ENCODE results near the gene ARF1.

DNA sequence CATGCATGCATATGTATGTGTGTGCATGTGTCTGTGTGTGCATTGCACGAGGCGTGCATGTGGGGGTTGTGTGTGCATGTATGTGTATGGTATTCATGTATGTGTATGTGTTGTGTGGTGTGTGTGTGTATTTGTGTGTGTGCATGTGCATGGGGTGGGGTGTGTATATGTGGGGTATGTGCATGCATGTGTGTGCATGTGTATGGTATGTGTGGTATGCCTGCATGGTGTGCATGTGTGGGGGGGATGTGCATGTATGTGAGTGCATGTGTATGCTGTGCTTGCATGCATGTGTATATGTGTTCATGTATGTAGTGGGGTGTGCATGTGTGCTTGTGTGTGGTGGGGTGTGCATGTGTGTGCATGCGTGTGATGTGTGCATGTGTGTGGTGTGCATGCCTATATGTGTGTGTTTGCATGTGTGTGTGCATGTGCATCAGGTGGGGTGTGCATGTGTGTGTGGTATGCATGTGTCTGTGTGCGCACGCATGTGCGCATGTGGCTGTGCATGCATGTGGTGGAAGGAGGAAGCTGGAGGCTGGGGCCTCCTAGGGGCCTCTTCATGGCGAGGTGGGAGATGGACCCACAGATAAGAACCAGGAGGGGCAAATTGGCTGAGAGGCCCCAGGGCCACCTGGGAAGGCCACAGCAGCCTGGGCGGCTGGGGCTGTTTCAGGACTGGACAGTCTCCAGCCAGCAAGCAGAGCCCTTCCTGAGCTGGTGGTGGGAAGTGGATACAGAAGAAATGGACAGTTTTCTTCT, 35.9 kb upstream of the ARF1 start:
- no peak for TF ChIP-seq POLR2A (IDR thresholded peaks at IDR 0.05)
- TF ChIP-seq, protein P1, sequence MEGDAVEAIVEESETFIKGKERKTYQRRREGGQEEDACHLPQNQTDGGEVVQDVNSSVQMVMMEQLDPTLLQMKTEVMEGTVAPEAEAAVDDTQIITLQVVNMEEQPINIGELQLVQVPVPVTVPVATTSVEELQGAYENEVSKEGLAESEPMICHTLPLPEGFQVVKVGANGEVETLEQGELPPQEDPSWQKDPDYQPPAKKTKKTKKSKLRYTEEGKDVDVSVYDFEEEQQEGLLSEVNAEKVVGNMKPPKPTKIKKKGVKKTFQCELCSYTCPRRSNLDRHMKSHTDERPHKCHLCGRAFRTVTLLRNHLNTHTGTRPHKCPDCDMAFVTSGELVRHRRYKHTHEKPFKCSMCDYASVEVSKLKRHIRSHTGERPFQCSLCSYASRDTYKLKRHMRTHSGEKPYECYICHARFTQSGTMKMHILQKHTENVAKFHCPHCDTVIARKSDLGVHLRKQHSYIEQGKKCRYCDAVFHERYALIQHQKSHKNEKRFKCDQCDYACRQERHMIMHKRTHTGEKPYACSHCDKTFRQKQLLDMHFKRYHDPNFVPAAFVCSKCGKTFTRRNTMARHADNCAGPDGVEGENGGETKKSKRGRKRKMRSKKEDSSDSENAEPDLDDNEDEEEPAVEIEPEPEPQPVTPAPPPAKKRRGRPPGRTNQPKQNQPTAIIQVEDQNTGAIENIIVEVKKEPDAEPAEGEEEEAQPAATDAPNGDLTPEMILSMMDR (IDR thresholded peaks at IDR 0.05), result no peak

Measured in suprapubic skin (tissue), 3 donors.